ENCODE measurements around the gene ZBTB22.

GRCh38 chr6:33288141-33288920 is 29.2 kb downstream of the ZBTB22 start:
- no peak for TF ChIP-seq EZH2 (IDR thresholded peaks at IDR 0.05; ENCODE audit: borderline replicate concordance, low read depth, low read length, severe bottlenecking)
- TF ChIP-seq, protein P1, sequence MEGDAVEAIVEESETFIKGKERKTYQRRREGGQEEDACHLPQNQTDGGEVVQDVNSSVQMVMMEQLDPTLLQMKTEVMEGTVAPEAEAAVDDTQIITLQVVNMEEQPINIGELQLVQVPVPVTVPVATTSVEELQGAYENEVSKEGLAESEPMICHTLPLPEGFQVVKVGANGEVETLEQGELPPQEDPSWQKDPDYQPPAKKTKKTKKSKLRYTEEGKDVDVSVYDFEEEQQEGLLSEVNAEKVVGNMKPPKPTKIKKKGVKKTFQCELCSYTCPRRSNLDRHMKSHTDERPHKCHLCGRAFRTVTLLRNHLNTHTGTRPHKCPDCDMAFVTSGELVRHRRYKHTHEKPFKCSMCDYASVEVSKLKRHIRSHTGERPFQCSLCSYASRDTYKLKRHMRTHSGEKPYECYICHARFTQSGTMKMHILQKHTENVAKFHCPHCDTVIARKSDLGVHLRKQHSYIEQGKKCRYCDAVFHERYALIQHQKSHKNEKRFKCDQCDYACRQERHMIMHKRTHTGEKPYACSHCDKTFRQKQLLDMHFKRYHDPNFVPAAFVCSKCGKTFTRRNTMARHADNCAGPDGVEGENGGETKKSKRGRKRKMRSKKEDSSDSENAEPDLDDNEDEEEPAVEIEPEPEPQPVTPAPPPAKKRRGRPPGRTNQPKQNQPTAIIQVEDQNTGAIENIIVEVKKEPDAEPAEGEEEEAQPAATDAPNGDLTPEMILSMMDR (IDR thresholded peaks at IDR 0.05; ENCODE audit: borderline replicate concordance, extremely low read depth, low read length, poor library complexity, severe bottlenecking), result no peak
